Right lobe of liver (tissue), 6 donors: ENCODE measurements around the gene FOXRED1. TPM values are rescaled to one million over a fixed set of nuclear protein-coding genes. Genes with fewer than 3 reads are reported as not detected.

ENCODE experiments used
- ATAC-seq, 4 donors: fragments of 200-7000 bp; cut with Tn5 transposase; one replicate each; pipeline ENCODE4 v1.9.1; 2020; ENCODE audit warnings: mild to moderate bottlenecking in 4 of 4, moderate library complexity in 4 of 4
- DNase-seq, 3 donors: peaks; one replicate each; pipeline ENCODE4 v3.0.0-alpha.2; 2020
- H3K27ac ChIP-seq, 3 donors: fragments of 200-600 bp; one replicate each; pipeline ENCODE4 v1.8.0; 2022
- H3K27me3 ChIP-seq, 2 donors: fragments of 200-600 bp; one replicate each; pipeline ENCODE4 v1.8.0; 2022
- H3K36me3 ChIP-seq, 4 donors: fragments of 200-600 bp; sonication (generic) in 1 of 4; one replicate each; pipeline versions ENCODE4 v1.5.1 to v1.8.0; 2017 to 2022; ENCODE audit warnings: control low read depth in 1 of 4
- H3K4me1 ChIP-seq, 4 donors: fragments of 200-600 bp; sonication (generic) in 1 of 4; one replicate each; pipeline versions ENCODE4 v1.5.1 to v1.8.0; 2017 to 2022; ENCODE audit warnings: control low read depth in 1 of 4
- H3K4me3 ChIP-seq, 3 donors: fragments of 200-600 bp; one replicate each; pipeline ENCODE4 v1.8.0; 2022
- H3K9me3 ChIP-seq, 4 donors: fragments of 200-600 bp; sonication (generic) in 1 of 4; one replicate each; pipeline versions ENCODE4 v1.5.1 to v1.8.0; 2017 to 2022; ENCODE audit warnings: control low read depth in 1 of 4
- POLR2A ChIP-seq: fragments of 450-650 bp; IDR thresholded peaks from one replicate; pipeline ENCODE4 v1.6.1; 2017; ENCODE audit warnings: antibody characterized with exemption, mild to moderate bottlenecking
- WGBS: methylation state at CpG from one replicate; pipeline ENCODE4 v1.1.6; 2018; ENCODE audit warnings: low coverage, low lambda C conversion rate; ENCODE audit not compliant: insufficient coverage; ENCODE audit errors: missing lambda C conversion rate; 5-methylcytosine and 5-hydroxymethylcytosine counted together
- intact Hi-C, 2 donors: fragments of 100-400 bp; cut with DNase I; formaldehyde crosslinking; loops; one replicate each; pipeline versions ENCODE4 v1.11.2 to v1.14.1; 2022
- small RNA-seq, 2 experiments: library from RNA; depleted of rRNA; stranded (forward); fragments of <200 nt; gene quantifications; one replicate each; pipeline ENCODE3, GENCODE V24; 2016
- total RNA-seq, 6 experiments: library from RNA; depleted of rRNA in 2 of 6; stranded (reverse); fragments of >200 nt in 2 of 6; fragmentation: NEBNext Ultra II Directional in 3 of 6; extraction: Animal tissue kit (Norgen Biotek cat#: 25700) in 3 of 6; gene quantifications; one replicate each; pipeline versions ENCODE4 v1.1.0 to v1.2.4, GENCODE V29; 2016 to 2023
- TF ChIP-seq, protein P1 (sequence below), 4 donors: fragments of 200-600 bp in 3 of 4; fragments of 450-650 bp in 1 of 4; IDR thresholded peaks; one replicate each; pipeline versions ENCODE4 v1.5.1 to v1.8.0; 2016 to 2022; ENCODE audit warnings: antibody characterized with exemption in 4 of 4, mild to moderate bottlenecking in 2 of 4
- donor health status: DM: no; HTN: yes; CAD: no.
- donor health status: DM: no; HTN: no; CAD: no.
- donor health status: DM: no; HTN: no; CAD: no.
- donor health status: DM: no; HTN: yes; CAD: no.
- donor health status: DM: no; HTN: yes; CAD: no.

Gene FOXRED1
- total RNA-seq, 6 experiments from 2014 or later, result 18.6 to 50.2 (median 39.8) TPM

GRCh38 chr11:126327281-126328000 is 58.5 kb downstream of the FOXRED1 start:
- no peaks in the 10 kb centered on the region for H3K27me3 ChIP-seq
- H3K36me3 ChIP-seq, result peaks cover 0 to 9% (median 2%) of the 10 kb centered on the region in 4 donors
- H3K27ac ChIP-seq, result peak overlapping the region; percentile 75 to 97 (median 90)
- intact Hi-C loops, result no loop called here
- ATAC-seq (peak; percentile 67 to 84 (median 74)), DNase-seq (peak; percentile 83 to 91 (median 91))
- peak overlapping the region; percentile 48 to 79 (median 55) for H3K4me3 ChIP-seq
- WGBS, result 18% methylated on average over 12 of the region's 17 CpGs
- peaks cover 0 to 31% (median 9%) of the 10 kb centered on the region in 4 donors for H3K4me1 ChIP-seq
- TF ChIP-seq, protein P1, sequence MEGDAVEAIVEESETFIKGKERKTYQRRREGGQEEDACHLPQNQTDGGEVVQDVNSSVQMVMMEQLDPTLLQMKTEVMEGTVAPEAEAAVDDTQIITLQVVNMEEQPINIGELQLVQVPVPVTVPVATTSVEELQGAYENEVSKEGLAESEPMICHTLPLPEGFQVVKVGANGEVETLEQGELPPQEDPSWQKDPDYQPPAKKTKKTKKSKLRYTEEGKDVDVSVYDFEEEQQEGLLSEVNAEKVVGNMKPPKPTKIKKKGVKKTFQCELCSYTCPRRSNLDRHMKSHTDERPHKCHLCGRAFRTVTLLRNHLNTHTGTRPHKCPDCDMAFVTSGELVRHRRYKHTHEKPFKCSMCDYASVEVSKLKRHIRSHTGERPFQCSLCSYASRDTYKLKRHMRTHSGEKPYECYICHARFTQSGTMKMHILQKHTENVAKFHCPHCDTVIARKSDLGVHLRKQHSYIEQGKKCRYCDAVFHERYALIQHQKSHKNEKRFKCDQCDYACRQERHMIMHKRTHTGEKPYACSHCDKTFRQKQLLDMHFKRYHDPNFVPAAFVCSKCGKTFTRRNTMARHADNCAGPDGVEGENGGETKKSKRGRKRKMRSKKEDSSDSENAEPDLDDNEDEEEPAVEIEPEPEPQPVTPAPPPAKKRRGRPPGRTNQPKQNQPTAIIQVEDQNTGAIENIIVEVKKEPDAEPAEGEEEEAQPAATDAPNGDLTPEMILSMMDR (IDR thresholded peaks at IDR 0.05), result no peak
- TF ChIP-seq POLR2A, result peak; percentile 44
- no peaks in the 10 kb centered on the region for H3K9me3 ChIP-seq

Small RNA genes lying within 50 kb of the gene (small RNA-seq; reads per million reads assigned to genes)
- 0 reads per million in 2 experiments for gene RN7SL351P

Other genes starting within 250 kb of the FOXRED1 start
- 1 to 10 TPM; 1.8 to 4.1 (median 3.3) TPM for gene CDON, start 206.3 kb upstream of the FOXRED1 start, total RNA-seq
- 10 to 100 TPM; 12.8 to 18.5 (median 14.2) TPM for gene RPUSD4, start 57.5 kb upstream of the FOXRED1 start, total RNA-seq
- 1 to 10 TPM; 4.6 to 8.3 (median 5.8) TPM for gene FAM118B, start 57.4 kb upstream of the FOXRED1 start, total RNA-seq
- 100 to 1,000 TPM in 5 of 6 experiments, 10 to 100 TPM in 1; 95.0 to 150 (median 122) TPM for gene SRPRA, start 259 bp upstream of the FOXRED1 start, total RNA-seq
- 10 to 100 TPM in 2 of 6 experiments, 1 to 10 TPM in 4; 8.0 to 12.1 (median 9.7) TPM for gene TIRAP, start 13.9 kb downstream of the FOXRED1 start, total RNA-seq
- gene DCPS, start 34.9 kb downstream of the FOXRED1 start, total RNA-seq, result 10 to 100 TPM; 12.6 to 65.2 (median 21.9) TPM
- 10 to 100 TPM in 4 of 6 experiments, 1 to 10 TPM in 2; 7.0 to 25.6 (median 17.5) TPM for gene ST3GAL4, start 86.5 kb downstream of the FOXRED1 start, total RNA-seq